ENCODE results near the gene FRS3.

DNA sequence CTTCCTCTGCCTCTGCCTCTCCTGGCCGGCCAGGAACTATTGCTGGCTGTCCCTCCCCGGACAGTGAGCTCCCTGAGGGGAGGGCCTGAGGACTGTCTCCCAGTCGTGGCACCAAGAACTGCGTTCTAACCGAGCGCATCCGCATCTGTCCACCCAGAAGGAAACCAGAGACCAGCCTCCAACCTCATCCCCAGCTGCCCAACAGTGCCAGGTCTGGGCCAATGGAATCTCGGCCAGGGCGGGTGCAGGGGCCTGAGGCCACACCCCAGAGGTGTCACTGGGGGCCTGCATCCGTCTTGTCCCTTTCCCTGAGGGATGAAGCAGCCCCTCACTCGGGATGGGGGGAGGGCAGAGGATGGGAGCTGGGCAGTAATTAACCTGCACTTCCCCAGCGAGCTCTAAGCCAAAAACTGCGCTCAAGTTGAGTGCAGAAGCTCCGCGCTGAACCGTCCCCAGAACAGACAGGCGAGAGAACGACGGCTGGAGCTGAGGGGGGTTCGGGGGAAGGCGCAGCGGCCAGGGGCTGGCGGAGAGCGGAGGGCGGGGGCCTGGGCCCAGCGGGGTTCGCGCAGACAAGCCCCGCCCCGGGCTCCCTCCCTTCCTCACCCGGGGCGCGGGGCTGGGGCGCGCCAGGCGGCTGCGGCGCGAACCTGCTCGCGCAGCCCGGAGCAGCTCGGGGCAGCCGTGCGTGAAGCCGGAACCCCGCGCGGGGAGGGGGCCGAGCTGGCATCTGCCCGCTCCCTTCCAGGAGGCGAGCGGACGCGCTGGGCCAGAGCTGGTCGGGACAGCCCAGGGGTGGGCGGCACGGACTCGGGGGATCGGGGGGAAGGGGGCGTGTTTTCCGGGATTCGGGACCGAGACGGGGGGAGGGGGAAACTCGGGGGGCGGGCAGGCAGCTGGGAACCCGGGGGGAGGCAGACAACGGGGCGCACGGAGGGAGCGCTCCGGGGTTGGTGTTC, 45.7 kb downstream of the FRS3 start:
- TF ChIP-seq, protein P1, sequence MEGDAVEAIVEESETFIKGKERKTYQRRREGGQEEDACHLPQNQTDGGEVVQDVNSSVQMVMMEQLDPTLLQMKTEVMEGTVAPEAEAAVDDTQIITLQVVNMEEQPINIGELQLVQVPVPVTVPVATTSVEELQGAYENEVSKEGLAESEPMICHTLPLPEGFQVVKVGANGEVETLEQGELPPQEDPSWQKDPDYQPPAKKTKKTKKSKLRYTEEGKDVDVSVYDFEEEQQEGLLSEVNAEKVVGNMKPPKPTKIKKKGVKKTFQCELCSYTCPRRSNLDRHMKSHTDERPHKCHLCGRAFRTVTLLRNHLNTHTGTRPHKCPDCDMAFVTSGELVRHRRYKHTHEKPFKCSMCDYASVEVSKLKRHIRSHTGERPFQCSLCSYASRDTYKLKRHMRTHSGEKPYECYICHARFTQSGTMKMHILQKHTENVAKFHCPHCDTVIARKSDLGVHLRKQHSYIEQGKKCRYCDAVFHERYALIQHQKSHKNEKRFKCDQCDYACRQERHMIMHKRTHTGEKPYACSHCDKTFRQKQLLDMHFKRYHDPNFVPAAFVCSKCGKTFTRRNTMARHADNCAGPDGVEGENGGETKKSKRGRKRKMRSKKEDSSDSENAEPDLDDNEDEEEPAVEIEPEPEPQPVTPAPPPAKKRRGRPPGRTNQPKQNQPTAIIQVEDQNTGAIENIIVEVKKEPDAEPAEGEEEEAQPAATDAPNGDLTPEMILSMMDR (IDR thresholded peaks at IDR 0.05; ENCODE audit: insufficient read depth, low read length, poor library complexity, severe bottlenecking) = peak; percentile 11
- TF ChIP-seq EZH2phosphoT487 (conservative IDR thresholded peaks at IDR 0.05; ENCODE audit: low read length) = no peak
